ENCODE results near the gene BRICD5.
"Not testable (repeated sequence)": the region's sequence is repeated elsewhere in the genome, so short reads cannot be mapped to it uniquely, and the experiment has no call there.

Gene BRICD5

GRCh38 chr16:2243031-2243528, 32.4 kb upstream of the BRICD5 start:
- Mint-ChIP-seq H3K4me1 (ENCODE audit: low read depth) (no peaks in the 10 kb centered on the region), H3K27ac (no peak overlapping the region), H3K9me3 (ENCODE audit: low read depth) (no peaks in the 10 kb centered on the region), H3K36me3 (no peaks in the 10 kb centered on the region), H3K27me3 (no peaks in the 10 kb centered on the region), H3K4me3 (no peak overlapping the region)

- no peaks in the 10 kb centered on the region for H3K36me3 Mint-ChIP-seq
- H3K27ac Mint-ChIP-seq: no peak overlapping the region
- no peak overlapping the region for H3K4me3 Mint-ChIP-seq
- no peaks in the 10 kb centered on the region for H3K9me3 Mint-ChIP-seq (ENCODE audit: low read depth)
- H3K4me1 Mint-ChIP-seq (ENCODE audit: low read depth): no peaks in the 10 kb centered on the region
- H3K27me3 Mint-ChIP-seq: no peaks in the 10 kb centered on the region
Measured at GRCh38 chr16:2242598-2242997, 31.9 kb upstream of the BRICD5 start.

DNA sequence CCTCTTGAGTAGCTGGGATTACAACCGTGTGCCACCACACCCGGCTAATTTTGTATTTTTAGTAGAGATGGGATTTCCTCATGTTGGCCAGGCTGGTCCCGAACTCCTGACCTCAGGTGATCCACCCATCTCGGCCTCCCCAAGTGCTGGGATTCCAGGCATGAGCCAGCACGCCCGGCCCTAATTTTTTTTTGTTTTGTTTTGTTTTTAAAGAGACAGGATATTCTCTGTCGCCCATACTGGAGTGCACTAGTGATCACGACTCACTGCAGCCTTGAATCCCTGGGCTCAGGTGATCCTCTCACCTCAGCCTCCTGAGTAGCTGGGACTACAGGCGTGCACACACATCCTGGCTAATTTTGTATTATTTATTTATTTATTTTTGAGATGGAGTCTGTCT, 29.7 kb upstream of the BRICD5 start:
- not testable (repeated sequence) for H3K27me3 Mint-ChIP-seq; H3K9me3 Mint-ChIP-seq (ENCODE audit: low read depth); H3K36me3 Mint-ChIP-seq; H3K4me1 Mint-ChIP-seq (ENCODE audit: low read depth); H3K27ac Mint-ChIP-seq; H3K4me3 Mint-ChIP-seq

DNA sequence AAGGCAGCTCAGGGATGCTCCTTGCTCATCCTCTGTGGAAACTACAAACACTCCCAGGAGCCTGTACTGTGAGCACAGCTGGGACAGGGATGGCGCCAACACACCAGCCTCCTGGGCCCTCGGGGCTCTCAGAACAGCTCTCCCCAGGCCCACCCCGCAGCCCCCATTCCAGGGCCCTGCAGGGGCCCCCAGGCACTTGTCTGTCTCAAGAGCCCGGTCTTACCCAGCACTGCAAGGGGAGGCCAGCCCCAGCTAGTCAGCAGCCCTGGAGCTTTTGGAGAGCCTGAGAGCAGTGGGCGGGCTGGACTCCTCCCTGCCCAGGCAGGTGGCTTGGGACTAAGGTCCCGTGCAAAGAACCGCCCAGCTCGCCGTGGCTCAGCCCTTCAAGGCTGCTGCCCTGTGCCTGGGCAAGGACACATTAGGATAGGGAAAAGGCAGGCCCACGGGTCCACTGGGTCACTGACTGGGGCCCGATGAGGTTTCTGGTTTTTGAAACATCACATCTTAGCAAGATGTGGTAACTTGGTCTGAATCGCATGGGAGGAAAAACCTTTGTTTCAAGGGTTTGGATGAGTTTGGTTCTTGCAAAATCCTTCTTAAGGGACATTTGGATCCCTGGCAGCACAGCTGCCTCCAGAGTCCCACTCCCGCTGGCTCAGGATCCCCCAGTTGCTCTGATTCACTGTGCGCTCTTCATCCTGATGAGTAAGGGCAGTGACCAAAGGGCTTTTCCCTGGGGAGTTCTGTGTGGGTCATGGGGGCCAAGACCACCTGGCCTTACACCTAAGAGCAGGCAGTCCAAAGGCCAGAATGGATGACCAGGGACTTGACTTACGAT, 28.4 kb upstream of the BRICD5 start:
- Mint-ChIP-seq H3K27me3 (no peaks in the 10 kb centered on the region), H3K9me3 (ENCODE audit: low read depth) (no peaks in the 10 kb centered on the region), H3K4me1 (ENCODE audit: low read depth) (no peaks in the 10 kb centered on the region), H3K4me3 (no peak overlapping the region), H3K36me3 (no peaks in the 10 kb centered on the region), H3K27ac (no peak overlapping the region)

- H3K9me3 Mint-ChIP-seq (ENCODE audit: low read depth): no peaks in the 10 kb centered on the region
- no peaks in the 10 kb centered on the region for H3K27me3 Mint-ChIP-seq
- no peak overlapping the region for H3K27ac Mint-ChIP-seq
- no peaks in the 10 kb centered on the region for H3K36me3 Mint-ChIP-seq
- H3K4me1 Mint-ChIP-seq (ENCODE audit: low read depth): no peaks in the 10 kb centered on the region
- no peak overlapping the region for H3K4me3 Mint-ChIP-seq
Measured at GRCh38 chr16:2238150-2238837, 27.6 kb upstream of the BRICD5 start.

GRCh38 chr16:2237493-2238149, 27.0 kb upstream of the BRICD5 start:
- H3K36me3 Mint-ChIP-seq: no peaks in the 10 kb centered on the region
- H3K4me3 Mint-ChIP-seq: no peak overlapping the region
- H3K9me3 Mint-ChIP-seq (ENCODE audit: low read depth): no peaks in the 10 kb centered on the region

GRCh38 chr16:2237102-2237482, 26.4 kb upstream of the BRICD5 start:
- Mint-ChIP-seq H3K4me3 (no peak overlapping the region), H3K27ac (no peak overlapping the region), H3K27me3 (no peaks in the 10 kb centered on the region), H3K4me1 (ENCODE audit: low read depth) (no peaks in the 10 kb centered on the region), H3K36me3 (no peaks in the 10 kb centered on the region), H3K9me3 (ENCODE audit: low read depth) (no peaks in the 10 kb centered on the region)

More at GRCh38 chr16:2237493-2238149, 27.0 kb upstream of the BRICD5 start:
- no peaks in the 10 kb centered on the region for H3K27me3 Mint-ChIP-seq
- H3K27ac Mint-ChIP-seq: no peak overlapping the region
- H3K4me1 Mint-ChIP-seq (ENCODE audit: low read depth): no peaks in the 10 kb centered on the region

GRCh38 chr16:2236337-2237101, 25.9 kb upstream of the BRICD5 start, which contains the start of gene DNASE1L2:
TSS of gene DNASE1L2 (plus strand) at chr16:2236444. CDS start at chr16:2236817, 373 bp downstream.
- Mint-ChIP-seq H3K36me3 (no peaks in the 10 kb centered on the region), H3K4me1 (ENCODE audit: low read depth) (no peaks in the 10 kb centered on the region), H3K27me3 (no peaks in the 10 kb centered on the region), H3K27ac (no peak within 1 kb of the TSS), H3K9me3 (ENCODE audit: low read depth) (no peaks in the 10 kb centered on the region), H3K4me3 (no peak within 1 kb of the TSS)

- Mint-ChIP-seq H3K27me3 (no peaks in the 10 kb centered on the region), H3K36me3 (no peaks in the 10 kb centered on the region), H3K4me3 (no peak overlapping the region), H3K9me3 (ENCODE audit: low read depth) (no peaks in the 10 kb centered on the region), H3K27ac (no peak overlapping the region), H3K4me1 (ENCODE audit: low read depth) (no peaks in the 10 kb centered on the region)
Measured at GRCh38 chr16:2235695-2236336, 25.2 kb upstream of the BRICD5 start.

DNA sequence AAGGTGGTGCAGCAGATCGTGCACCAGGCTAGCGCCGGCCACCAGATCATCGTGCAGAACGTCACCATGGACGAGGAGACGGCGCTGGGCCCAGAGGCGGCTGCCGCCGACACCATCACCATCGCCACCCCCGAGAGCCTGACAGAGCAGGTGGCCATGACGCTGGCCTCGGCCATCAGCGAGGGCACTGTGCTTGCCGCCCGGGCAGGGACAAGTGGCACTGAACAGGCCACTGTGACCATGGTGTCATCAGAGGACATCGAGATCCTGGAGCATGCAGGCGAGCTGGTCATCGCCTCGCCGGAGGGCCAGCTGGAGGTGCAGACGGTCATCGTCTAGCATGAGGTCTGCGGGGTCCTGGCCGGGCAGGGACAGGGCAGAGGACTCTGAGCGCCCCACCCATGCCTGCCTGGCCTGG, 24.6 kb upstream of the BRICD5 start:
- Mint-ChIP-seq H3K27ac (no peak overlapping the region), H3K36me3 (no peaks in the 10 kb centered on the region), H3K27me3 (no peaks in the 10 kb centered on the region), H3K4me3 (no peak overlapping the region), H3K9me3 (ENCODE audit: low read depth) (no peaks in the 10 kb centered on the region), H3K4me1 (ENCODE audit: low read depth) (no peaks in the 10 kb centered on the region)

- Mint-ChIP-seq H3K27ac (no peak overlapping the region), H3K4me1 (ENCODE audit: low read depth) (no peaks in the 10 kb centered on the region), H3K9me3 (ENCODE audit: low read depth) (no peaks in the 10 kb centered on the region), H3K4me3 (no peak overlapping the region), H3K36me3 (no peaks in the 10 kb centered on the region), H3K27me3 (no peaks in the 10 kb centered on the region)
Measured at GRCh38 chr16:2234813-2235170, 24.1 kb upstream of the BRICD5 start.

DNA sequence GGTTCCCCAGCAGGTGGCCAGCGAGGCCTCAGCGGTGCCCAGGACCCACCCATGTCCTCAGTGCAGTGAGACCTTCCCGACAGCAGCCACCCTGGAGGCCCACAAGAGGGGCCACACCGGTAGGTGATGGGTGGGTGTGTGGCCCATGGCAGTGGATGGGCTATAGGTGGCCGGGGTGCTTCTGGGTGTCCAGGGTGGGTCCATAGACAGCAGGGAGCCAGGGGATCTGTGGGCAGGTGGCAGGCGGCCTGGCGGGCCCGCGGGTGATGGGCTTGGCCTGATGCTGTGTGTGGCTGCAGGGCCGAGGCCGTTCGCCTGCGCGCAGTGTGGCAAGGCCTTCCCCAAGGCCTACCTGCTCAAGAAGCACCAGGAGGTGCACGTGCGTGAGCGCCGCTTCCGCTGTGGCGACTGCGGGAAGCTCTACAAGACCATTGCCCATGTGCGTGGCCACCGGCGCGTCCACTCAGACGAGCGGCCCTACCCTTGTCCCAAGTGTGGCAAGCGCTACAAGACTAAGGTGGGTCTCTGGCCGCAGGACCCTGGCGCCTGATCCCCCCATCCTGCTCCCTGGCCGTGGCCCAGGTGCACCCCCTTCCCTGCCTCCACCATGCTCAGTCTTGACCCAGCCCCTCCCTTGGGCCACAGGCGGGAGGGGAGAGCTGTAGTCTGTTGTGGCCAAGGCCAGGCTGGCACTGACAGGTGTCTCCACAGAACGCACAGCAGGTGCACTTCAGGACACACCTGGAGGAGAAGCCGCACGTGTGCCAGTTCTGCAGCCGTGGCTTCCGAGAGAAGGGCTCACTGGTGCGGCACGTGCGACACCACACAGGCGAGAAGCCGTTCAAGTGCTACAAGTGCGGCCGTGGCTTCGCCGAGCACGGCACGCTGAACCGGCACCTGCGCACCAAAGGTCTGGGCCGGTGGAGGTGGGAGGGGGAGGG, 23.5 kb upstream of the BRICD5 start:
- Mint-ChIP-seq H3K4me3 (no peak overlapping the region), H3K9me3 (ENCODE audit: low read depth) (no peaks in the 10 kb centered on the region), H3K27me3 (no peaks in the 10 kb centered on the region), H3K27ac (no peak overlapping the region), H3K4me1 (ENCODE audit: low read depth) (no peaks in the 10 kb centered on the region), H3K36me3 (no peaks in the 10 kb centered on the region)

DNA sequence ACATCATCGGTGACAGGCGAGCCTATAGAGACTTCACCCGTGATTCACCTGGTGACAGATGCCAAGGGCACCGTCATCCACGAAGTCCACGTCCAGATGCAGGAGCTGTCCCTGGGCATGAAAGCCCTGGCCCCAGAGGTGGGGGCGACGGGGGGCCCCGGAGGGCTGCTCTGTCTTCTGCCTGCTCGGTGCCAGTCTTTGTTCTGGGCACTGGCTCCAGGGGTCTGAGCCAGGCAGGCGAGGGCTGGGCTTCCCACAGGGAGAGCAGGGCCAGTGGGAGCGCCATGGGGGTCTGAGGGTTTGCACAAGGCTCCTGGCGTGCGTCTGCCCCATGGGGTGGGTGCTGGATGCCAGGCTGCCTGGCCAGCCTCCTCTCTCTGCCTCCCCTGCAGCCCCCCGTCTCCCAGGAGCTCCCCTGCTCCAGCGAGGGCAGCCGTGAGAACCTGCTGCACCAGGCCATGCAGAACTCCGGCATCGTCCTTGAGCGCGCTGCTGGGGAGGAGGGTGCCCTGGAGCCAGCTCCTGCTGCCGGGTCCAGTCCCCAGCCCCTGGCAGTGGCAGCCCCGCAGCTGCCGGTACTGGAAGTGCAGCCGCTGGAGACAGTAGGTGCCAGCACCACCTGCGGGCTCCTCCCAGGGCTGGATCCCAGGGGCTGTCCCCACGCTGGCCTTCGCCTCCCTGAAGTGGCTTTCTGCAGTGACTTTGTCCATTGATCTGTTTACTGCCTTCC, 22.5 kb upstream of the BRICD5 start:
- Mint-ChIP-seq H3K27me3 (no peaks in the 10 kb centered on the region), H3K4me3 (no peak overlapping the region), H3K27ac (no peak overlapping the region), H3K9me3 (ENCODE audit: low read depth) (no peaks in the 10 kb centered on the region), H3K4me1 (ENCODE audit: low read depth) (no peaks in the 10 kb centered on the region), H3K36me3 (no peaks in the 10 kb centered on the region)

All from activated naive CD8-positive, alpha-beta T cell (primary cell).